ENCODE measurements around the gene RIT1.

GRCh38 chr1:155859881-155860871 is 51.0 kb downstream of the RIT1 start:
- TF ChIP-seq GATA3 (IDR thresholded peaks at IDR 0.05; ENCODE audit: low read depth, low read length) = no peak
- no peak for TF ChIP-seq GATA2 (IDR thresholded peaks at IDR 0.05; ENCODE audit: low read depth, low read length)

All from SH-SY5Y (cell line).